HG03060 (cell line): ENCODE data around the gene ABR.
"Not testable (repeated sequence)": the region's sequence is repeated elsewhere in the genome, so short reads cannot be mapped to it uniquely, and the experiment has no call there.

Experiments used
- ATAC-seq: cut with Tn5 transposase; IDR thresholded peaks from one replicate; pipeline ENCODE4 v1.9.1; 2021; ENCODE audit warnings: low read depth, moderate number of reproducible peaks; ENCODE audit not compliant: unreplicated experiment

ABR gene

GRCh38 chr17:1202291-1202690 is 22.5 kb upstream of the ABR start:
- ATAC-seq, result no peak

DNA sequence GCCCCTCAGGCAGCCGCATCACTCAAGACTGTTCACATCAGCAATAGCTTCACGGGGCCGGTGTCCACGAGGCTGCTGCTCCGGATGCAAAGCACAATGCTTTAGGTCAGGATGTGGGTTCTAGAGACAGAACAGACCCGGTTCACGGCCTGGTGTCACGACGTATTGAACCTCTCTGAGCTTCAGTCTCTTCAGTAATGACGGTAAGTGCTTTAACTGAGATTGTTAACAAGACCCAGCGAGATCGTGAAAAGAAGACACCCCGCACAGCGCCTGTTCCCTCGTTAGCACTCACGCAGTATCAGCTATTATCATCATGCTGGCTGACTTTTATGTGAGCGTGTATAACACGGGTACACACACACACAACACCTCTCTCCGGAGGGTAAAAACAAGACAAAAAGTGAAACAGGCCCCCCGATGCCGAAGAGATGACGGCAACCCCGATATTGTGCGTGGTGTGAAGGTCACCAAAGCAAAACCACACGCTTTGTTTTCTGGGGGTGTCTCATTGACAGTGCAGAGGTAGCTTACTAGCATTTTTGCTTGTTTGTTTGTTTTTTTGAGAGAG is 21.4 kb upstream of the ABR start:
- no peak for ATAC-seq

DNA sequence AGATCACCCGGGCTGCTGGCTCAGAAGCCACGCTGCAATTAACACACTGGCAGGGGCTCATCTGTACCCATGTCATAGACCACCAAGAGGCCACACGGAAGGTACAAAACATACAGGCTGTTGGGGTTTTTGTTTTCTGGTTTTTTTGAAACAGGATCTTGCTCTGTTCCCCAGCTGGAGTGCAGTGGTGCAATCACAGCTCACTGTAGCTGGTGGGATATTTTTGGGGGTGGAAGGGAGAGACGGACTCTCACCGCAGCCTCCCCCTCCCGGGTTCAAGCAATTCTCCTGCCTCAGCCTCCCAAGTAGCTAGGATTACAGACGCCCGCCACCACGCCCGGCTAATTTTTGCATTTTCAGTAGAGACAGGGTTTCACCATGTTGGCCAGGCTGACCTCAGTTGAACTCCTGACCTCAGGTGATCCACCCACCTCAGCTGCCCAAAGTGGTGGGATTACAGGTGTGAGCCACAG is 19.5 kb upstream of the ABR start:
- not testable (repeated sequence) for ATAC-seq

DNA sequence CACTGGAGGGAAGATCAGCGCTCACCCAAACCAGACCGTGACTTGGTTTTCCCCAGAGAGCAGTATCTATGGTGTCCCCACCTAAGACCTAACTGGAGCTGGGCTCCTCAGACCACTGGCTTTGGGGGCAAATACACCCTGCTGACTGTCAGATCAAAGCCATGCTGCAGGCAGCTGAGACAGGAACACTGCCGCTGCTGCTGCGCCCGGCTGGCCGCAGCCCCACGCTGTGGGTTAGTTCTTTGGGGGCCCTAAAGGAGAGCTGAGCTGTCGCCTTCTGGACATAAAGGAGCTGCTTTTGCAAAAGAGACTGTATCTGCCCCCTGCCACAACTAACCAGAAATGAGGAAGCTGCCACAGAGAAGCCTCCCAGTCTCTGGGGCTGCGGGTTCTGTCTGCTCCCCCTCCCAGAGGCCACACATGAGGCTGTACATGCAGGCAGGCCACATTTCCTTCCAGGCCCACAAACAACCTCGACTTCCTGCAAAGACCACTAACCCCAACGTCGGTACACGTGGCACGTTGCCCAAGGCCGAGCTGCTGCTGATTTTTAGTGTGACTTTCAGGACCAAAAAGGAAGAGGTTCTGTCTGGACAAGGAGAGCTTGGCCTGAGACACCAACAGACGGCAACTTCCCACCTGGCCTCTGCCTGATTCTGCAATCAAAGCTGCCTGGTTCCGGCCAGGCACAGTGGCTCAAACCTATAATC is 18.2 kb upstream of the ABR start:
- peak; percentile 47 for ATAC-seq

DNA sequence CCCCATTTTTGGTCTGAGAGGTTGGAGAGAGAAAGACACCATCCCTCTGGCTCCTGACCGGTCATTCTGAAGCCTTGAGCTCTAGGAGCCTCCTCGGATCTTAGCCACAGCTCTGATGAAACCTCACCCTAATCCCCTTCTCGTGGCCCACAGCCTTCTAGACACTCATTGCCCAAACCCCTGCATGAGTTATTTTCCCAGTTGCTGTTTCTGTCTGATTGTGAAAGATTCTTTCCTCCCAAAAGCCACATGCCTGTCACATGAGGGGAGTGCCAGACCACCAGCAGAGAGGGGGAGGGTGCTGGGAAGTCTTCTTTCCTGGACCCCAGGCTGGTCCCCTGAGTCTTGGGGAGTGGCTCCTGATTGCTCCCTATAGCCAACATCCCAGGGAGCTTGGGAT is 17.6 kb upstream of the ABR start:
- ATAC-seq, result no peak

DNA sequence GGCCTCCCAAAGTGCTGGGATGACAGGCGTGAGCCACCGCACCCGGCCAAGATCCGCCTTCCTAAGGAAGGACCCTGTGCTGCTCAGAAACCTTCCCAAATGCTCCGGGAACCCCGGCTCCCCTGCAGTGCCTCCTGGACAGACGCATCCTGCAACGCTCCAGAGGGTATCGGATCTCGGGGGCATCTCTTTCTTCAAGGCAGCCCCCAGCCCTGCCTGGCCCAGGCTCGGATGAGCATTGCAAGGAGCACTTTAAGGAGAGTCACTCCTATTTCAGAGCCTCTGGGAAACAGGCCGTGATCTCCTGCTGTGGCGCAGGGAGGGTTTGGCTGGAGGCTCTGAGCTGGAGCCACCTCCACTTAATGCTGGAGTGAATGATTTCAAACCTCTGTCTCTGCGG is 17.2 kb upstream of the ABR start:
- no peak for ATAC-seq

DNA sequence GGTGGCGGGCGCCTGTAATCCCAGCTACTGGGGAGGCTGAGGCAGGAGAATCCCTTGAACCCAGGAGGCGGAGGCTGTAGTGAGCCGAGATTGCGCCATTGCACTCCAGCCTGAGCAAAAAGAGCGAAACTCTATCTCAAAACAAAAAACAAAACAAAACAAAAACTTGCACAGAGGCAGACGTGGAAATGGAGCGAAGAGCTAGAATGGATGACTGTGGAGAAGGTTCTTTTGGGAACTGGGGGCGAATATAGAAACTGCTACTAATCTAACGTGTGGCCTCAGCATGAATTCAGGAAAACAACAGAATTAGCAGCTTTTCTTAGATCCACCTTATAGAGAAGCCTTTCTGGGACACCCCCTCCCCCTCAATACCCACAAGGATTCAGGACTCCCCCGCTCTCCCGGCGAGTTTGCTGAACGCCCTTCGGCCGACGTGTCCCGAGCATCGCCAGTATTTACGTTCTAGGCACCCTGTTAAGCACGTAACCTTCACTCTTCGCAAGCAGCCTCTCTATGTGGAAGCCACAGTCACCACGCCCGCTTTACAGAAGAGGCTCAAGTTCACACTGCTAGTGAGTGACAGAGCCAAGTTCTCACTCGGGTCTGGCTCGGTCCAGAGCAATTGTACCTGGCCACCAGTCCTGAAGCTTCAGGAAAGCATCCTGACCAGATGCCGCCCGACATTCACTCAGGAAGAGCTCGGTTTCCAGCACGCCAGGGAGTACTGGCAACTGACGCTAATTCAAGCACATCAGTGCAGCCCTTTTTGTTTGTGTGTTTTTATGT is 13.3 kb upstream of the ABR start:
- ATAC-seq, result no peak

DNA sequence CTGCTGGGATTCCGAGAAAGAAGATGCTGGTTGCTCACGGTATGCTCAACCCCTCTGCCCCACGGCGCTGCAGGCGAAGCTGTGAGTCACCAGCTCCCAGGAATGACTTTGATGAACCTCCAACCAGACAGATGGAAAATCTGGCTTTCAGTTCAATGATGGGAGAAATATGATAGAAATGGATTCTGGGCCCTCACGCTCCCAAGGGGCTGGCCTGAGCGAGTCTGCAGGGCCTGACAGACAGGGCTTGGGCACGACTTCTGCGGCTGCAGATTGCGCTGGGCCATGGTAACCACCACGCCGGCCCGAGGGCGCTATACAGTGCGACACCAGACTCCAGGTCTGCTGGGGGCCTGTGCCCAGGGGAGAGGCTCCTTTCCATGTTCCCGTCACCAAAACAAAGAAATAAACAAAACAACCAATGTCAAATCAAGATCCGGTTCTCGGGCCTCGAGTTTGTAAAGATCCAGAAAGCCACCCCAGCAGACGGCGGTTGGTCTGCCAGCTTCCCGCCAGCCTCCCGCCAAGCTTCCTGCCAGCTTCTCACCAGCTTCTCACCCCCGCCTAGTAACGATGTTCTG is 11.1 kb upstream of the ABR start:
- no peak for ATAC-seq

DNA sequence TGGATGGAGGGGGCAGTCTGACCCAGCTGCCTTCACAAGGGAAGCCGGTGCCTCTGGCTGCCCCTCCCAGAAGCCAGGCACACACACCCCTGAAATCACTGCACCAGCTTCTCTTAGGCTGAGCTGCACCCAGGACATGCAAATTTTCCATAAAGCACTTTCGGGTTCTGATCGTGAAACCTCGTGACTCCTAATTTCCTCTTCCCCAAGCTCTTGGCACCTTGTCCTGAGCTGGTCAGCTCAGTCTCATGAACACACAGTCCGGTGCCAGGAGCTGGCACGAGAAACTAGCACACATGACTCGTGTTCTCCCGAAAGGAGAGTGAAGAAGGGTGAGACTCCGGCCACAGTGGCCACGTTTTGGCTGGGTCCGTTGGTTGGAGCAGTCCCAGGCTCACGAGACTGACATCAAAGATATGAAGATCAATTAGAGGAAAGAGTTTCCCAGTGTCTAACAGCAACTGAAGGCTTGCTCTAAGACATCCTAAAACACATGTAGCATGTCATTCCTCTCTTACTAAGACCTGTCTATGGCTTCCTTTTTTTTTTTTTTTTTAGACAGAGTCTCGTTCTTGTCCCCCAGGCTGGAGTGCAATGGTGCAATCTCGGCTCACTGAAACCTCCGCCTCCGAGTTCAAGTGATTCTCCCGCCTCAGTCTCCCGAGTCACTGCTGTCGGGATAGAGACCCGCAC is 9.2 kb upstream of the ABR start:
- ATAC-seq, result no peak

DNA sequence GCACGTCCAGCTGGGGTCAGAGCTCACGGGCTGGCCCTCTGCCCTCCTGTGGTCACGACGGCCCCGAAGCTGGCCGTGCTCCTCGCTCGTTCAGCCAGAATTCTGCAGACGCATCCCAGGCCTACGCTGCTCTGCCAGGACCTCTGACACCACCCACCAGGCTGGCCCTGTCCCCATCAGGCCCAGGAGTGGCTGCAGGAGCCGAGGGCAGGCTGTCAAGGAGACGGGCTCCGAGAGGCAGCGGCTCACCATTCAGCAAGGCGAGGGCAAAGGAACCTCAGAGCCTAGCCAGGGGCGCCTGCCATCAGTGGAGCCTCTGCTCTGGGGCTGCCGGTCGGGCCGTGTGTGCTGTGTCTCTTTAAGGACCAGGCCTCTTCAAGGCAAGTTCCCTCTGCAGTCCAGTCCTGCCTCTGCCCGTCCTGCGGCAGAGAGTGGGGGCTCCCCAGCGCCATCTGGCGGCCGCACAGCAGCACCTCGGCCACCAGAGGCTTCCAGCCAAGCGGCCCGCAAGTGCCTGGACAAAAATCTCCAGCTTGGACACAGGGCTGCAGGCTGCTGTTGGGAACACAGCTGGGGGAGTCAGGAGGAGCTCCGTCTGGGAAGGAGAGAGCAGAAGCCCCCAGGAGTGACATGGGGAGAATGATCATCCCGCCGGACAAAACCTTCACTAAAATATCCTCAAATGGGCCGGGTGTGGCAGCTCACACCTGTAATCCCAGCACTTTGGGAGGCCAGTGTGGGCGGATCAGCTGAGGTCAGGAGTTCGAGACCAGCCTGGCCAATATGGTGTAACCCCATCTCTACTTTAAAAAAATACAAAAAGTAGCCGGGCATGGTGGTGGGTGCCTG is 7.4 kb upstream of the ABR start:
- no peak for ATAC-seq

GRCh38 chr17:1186214-1186820 is 6.5 kb upstream of the ABR start:
- no peak for ATAC-seq

DNA sequence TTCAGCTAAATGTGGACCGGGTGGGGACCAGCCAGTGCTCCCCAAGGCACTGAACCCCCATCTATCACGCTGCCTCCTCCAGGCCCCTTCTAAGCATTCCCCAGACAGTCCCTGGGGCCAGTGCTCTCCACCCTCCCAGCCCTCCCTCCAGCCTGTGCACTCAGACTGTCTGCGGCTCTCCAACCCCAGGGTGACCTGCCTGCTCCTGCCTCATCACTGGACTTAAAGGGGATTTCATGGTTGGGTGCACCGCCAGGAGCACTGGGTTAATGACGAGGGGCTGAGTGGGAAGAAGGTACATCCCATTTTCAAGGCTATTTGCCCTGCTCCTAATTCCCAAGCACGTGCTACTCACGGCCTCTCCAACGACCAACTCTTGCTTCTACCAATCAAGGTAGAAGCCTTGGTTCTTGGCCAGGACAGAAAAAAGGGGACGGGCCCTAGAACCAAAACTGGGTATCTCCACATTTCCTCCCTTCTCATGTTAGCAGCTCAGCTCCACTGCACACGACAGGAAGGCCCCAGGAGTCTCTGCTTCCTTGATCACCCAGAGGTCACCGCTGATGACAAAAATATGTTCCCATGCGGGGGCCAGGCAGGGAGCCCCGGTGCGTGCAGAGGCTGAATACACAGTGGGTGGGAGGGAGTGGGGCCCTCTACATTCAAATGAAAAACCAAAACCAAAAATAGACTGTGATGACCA is 3.5 kb upstream of the ABR start:
- ATAC-seq, result no peak

GRCh38 chr17:1182811-1183170 is 3.0 kb upstream of the ABR start:
- ATAC-seq, result no peak

- peak; percentile 15 for ATAC-seq
Observed at GRCh38 chr17:1181753-1182137, 2.0 kb upstream of the ABR start.

DNA sequence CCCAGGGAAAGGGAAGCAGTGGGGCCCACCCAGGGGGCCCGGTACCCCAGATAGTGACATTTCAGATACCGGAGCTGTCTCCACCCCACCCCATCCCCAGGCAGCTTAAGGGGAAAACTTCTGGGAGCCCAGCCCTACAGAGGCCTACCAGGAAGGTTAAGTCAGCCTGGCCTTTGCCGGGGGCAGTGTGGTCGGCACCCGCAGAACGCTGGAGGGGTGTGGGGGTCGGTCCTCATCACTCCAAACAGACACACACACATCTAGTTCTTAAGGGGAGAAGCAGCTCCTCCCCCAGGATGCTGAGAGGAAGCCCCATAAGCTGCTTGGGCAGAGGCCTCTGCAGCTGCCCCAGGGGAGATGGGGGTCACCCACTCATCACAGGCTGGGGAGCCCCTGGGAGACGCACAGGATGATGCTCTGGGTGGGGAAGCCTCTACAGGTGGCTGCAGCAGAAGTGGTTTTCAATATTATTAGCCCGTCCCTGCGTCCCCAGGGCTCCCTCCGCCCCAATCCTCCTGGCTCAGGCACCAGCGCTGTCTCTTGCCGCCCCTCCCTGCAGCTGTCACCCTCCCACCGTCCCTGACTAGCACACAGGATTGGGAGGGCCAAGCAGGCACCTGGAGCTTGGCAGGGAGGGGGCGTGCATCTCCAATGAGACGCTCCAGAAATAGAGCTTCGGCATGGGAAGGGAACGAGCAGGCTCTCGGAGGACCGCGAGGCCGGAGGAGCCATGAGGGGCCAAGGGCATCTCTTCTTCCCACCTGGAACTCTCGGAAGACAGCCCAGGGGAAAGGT is 1.4 kb upstream of the ABR start:
- peak; percentile 43 for ATAC-seq

GRCh38 chr17:1179112-1179817 is 516 bp downstream of the ABR start:
- ATAC-seq, result no peak

- no peak for ATAC-seq
Observed at GRCh38 chr17:1177016-1177700, 2.6 kb downstream of the ABR start.
